Mesenchymal stem cell (in vitro differentiated cells and primary cell): ENCODE data around the gene FBXO34.

Source experiments
- DNase-seq: peaks from one replicate; pipeline ENCODE4 v3.0.0-alpha.2; 2013
- H2AFZ ChIP-seq: one replicate; pipeline ENCODE4 v1.6.1; 2013; ENCODE audit warnings: low read depth, mild to moderate bottlenecking, control low read depth, inconsistent platforms, low read length, moderate library complexity
- H2AK5ac ChIP-seq: 2 replicates; pipeline ENCODE4 v1.6.1; 2013; ENCODE audit warnings: low read length, moderate library complexity, mild to moderate bottlenecking, inconsistent platforms; ENCODE audit not compliant: severe bottlenecking
- H2BK120ac ChIP-seq: one replicate; pipeline ENCODE4 v1.6.1; 2013; ENCODE audit warnings: low read depth, mild to moderate bottlenecking, inconsistent platforms, low read length, moderate library complexity
- H2BK12ac ChIP-seq, 2 experiments: one replicate each; pipeline ENCODE4 v1.6.1; 2013; ENCODE audit warnings: inconsistent platforms in 2 of 2, low read length in 2 of 2, mild to moderate bottlenecking in 2 of 2, moderate library complexity in 2 of 2, control low read depth in 1 of 2
- H2BK15ac ChIP-seq: one replicate; pipeline ENCODE4 v1.6.1; 2013; ENCODE audit warnings: mild to moderate bottlenecking, low read depth, inconsistent platforms; ENCODE audit not compliant: poor library complexity, severe bottlenecking
- H2BK5ac ChIP-seq: 2 replicates; pipeline ENCODE4 v1.6.1; 2013; ENCODE audit warnings: low read depth, mild to moderate bottlenecking, low read length, control low read depth, inconsistent platforms; ENCODE audit not compliant: poor library complexity, severe bottlenecking
- H3K14ac ChIP-seq, 2 experiments: one replicate each; pipeline ENCODE4 v1.6.1; 2013; ENCODE audit warnings: inconsistent platforms in 2 of 2, low read length in 2 of 2, control low read depth in 1 of 2, mild to moderate bottlenecking in 1 of 2, moderate library complexity in 1 of 2
- H3K18ac ChIP-seq, 2 experiments: one replicate each; pipeline ENCODE4 v1.6.1; 2013; ENCODE audit warnings: inconsistent platforms in 2 of 2, low read length in 2 of 2, control low read depth in 1 of 2, low read depth in 1 of 2, mild to moderate bottlenecking in 1 of 2
- H3K23ac ChIP-seq, 2 experiments: one replicate each; pipeline ENCODE4 v1.6.1; 2013; ENCODE audit warnings: inconsistent platforms in 2 of 2, low read length in 2 of 2, mild to moderate bottlenecking in 2 of 2, moderate library complexity in 2 of 2, control low read depth in 1 of 2
- H3K27ac ChIP-seq: 2 replicates; pipeline ENCODE4 v1.5.1; 2013; ENCODE audit warnings: mild to moderate bottlenecking, moderate library complexity, low read length, control low read depth, inconsistent platforms; ENCODE audit not compliant: poor library complexity, severe bottlenecking
- H3K27me3 ChIP-seq, 2 experiments: 2 replicates each; pipeline versions ENCODE4 v1.6.1 to v1.7.0; 2013; ENCODE audit warnings: low read length in 2 of 2, mild to moderate bottlenecking in 2 of 2, moderate library complexity in 2 of 2, control low read depth in 1 of 2, inconsistent platforms in 1 of 2; ENCODE audit not compliant: control insufficient read depth in 1 of 2, insufficient read depth in 1 of 2
- H3K36me3 ChIP-seq, 2 experiments: 2 replicates each; pipeline versions ENCODE4 v1.6.1 to v1.7.0; 2013; ENCODE audit warnings: low read length in 2 of 2, control low read depth in 1 of 2, inconsistent platforms in 1 of 2, low read depth in 1 of 2, mild to moderate bottlenecking in 1 of 2; ENCODE audit not compliant: insufficient read depth in 2 of 2, control insufficient read depth in 1 of 2
- H3K4ac ChIP-seq, 2 experiments: one replicate each; pipeline ENCODE4 v1.6.1; 2013; ENCODE audit warnings: inconsistent platforms in 2 of 2, low read length in 2 of 2, mild to moderate bottlenecking in 2 of 2, moderate library complexity in 2 of 2, control low read depth in 1 of 2, low read depth in 1 of 2
- H3K4me1 ChIP-seq: 2 replicates; pipeline ENCODE4 v1.6.1; 2013; ENCODE audit warnings: low read depth, low read length, control low read depth; ENCODE audit not compliant: control insufficient read depth, insufficient read depth
- H3K4me2 ChIP-seq: 2 replicates; pipeline ENCODE4 v1.6.1; 2013; ENCODE audit warnings: low read length, mild to moderate bottlenecking, inconsistent platforms; ENCODE audit not compliant: poor library complexity, severe bottlenecking
- H3K4me3 ChIP-seq, 2 experiments: 2 replicates each; pipeline versions ENCODE4 v1.5.1 to v1.7.0; 2013; ENCODE audit warnings: low read length in 2 of 2, mild to moderate bottlenecking in 2 of 2, control low read depth in 1 of 2, low read depth in 1 of 2; ENCODE audit not compliant: insufficient read depth in 1 of 2
- H3K79me1 ChIP-seq: replicated peaks from 2 replicates; pipeline ENCODE4 v1.6.1; 2013; ENCODE audit warnings: mild to moderate bottlenecking, control low read depth, low read length, inconsistent platforms; ENCODE audit not compliant: poor library complexity, severe bottlenecking
- H3K9ac ChIP-seq: 2 replicates; pipeline ENCODE4 v1.7.0; 2013; ENCODE audit warnings: mild to moderate bottlenecking, low read length, moderate library complexity
- H3K9me3 ChIP-seq: 2 replicates; pipeline ENCODE4 v1.7.0; 2013; ENCODE audit warnings: mild to moderate bottlenecking, low read length; ENCODE audit not compliant: control insufficient read depth
- H4K8ac ChIP-seq: one replicate; pipeline ENCODE4 v1.6.1; 2013; ENCODE audit warnings: inconsistent platforms, mild to moderate bottlenecking, low read length, moderate library complexity
- H4K91ac ChIP-seq: one replicate; pipeline ENCODE4 v1.6.1; 2013; ENCODE audit warnings: mild to moderate bottlenecking, low read length, inconsistent platforms
- WGBS: methylation state at CpG from one replicate; pipeline ENCODE4 v1.1.7; 2013; ENCODE audit warnings: mixed read lengths; 5-methylcytosine and 5-hydroxymethylcytosine counted together

FBXO34 gene

GRCh38 chr14:55255979-55256378 lies 15.2 kb upstream of the FBXO34 start:
- no peaks in the 10 kb centered on the region for H3K9me3 ChIP-seq
- no peak overlapping the region for H2BK5ac ChIP-seq
- no peak overlapping the region for H2AK5ac ChIP-seq
- H2AFZ ChIP-seq, result no peak overlapping the region
- H3K4me1 ChIP-seq, result no peaks in the 10 kb centered on the region
- no peaks in the 10 kb centered on the region for H3K36me3 ChIP-seq
- H3K18ac ChIP-seq, result no peak overlapping the region
- no peak overlapping the region for H2BK120ac ChIP-seq
- H2BK15ac ChIP-seq, result no peak overlapping the region
- H3K27me3 ChIP-seq, result peaks cover 20 to 26% of the 10 kb centered on the region in 2 experiments
- no peak overlapping the region for H3K4me3 ChIP-seq
- DNase-seq, result no peak
- H3K27ac ChIP-seq, result no peak overlapping the region
- H3K79me1 ChIP-seq, result no peaks in the 10 kb centered on the region
- H2BK12ac ChIP-seq, result no peak overlapping the region
- no peak overlapping the region for H3K9ac ChIP-seq
- H3K23ac ChIP-seq, result no peak overlapping the region
- H4K91ac ChIP-seq, result no peak overlapping the region
- H3K14ac ChIP-seq, result no peak overlapping the region
- H3K4ac ChIP-seq, result no peak overlapping the region
- H4K8ac ChIP-seq, result no peak overlapping the region
- no peak overlapping the region for H3K4me2 ChIP-seq
- WGBS, result 99% methylated on average over 3 of the region's 3 CpGs

DNA sequence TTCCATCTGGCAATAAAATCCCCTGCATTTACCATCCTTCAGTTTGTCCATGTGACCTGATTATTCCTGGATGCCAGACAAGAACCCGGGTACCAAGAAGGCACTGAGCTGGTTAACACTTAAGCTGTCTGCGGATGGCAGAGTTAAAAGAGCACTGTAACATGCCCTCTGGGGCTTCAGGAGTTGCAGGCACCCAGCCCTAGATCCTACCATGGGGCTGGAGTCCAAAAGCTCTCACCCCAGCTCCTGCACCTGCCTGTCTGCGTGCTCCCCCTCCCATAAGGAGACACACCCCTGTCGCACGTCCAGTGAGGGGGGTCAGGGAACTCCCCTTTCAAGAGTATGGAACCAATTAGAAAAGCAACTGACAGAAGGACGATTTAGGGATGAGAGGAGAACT lies 14.6 kb upstream of the FBXO34 start:
- Histone ChIP-seq H3K36me3 (no peaks in the 10 kb centered on the region), H3K9me3 (no peaks in the 10 kb centered on the region), H3K79me1 (no peaks in the 10 kb centered on the region), H3K27ac (no peak overlapping the region), H3K18ac (no peak overlapping the region), H2AFZ (no peak overlapping the region), H2BK120ac (no peak overlapping the region), H3K14ac (no peak overlapping the region), H3K4me3 (no peak overlapping the region), H3K4me2 (no peak overlapping the region), H3K27me3 (peaks cover 20 to 26% of the 10 kb centered on the region in 2 experiments), H3K4ac (no peak overlapping the region), H3K9ac (no peak overlapping the region), H2AK5ac (no peak overlapping the region), H2BK5ac (no peak overlapping the region), H4K8ac (no peak overlapping the region), H4K91ac (no peak overlapping the region), H3K4me1 (no peaks in the 10 kb centered on the region), H3K23ac (no peak overlapping the region), H2BK12ac (no peak overlapping the region), H2BK15ac (no peak overlapping the region)
- WGBS, result 66% methylated on average over 5 of the region's 6 CpGs
- DNase-seq, result no peak

- no peak overlapping the region for H4K8ac ChIP-seq
- no peaks in the 10 kb centered on the region for H3K36me3 ChIP-seq
- peaks cover 1% of the 10 kb centered on the region for H3K4me1 ChIP-seq
- H3K18ac ChIP-seq, result no peak overlapping the region
- no peak overlapping the region for H3K4ac ChIP-seq
- no peak overlapping the region for H2BK12ac ChIP-seq
- no peak overlapping the region for H3K27ac ChIP-seq
- no peak overlapping the region for H2AFZ ChIP-seq
- H2BK5ac ChIP-seq, result no peak overlapping the region
- H3K23ac ChIP-seq, result no peak overlapping the region
- peaks cover 3 to 5% of the 10 kb centered on the region in 2 experiments for H3K27me3 ChIP-seq
- H3K14ac ChIP-seq, result no peak overlapping the region
- no peak overlapping the region for H3K9ac ChIP-seq
- H4K91ac ChIP-seq, result no peak overlapping the region
- WGBS, result 88% methylated on average over 3 of the region's 4 CpGs
- no peak overlapping the region for H2AK5ac ChIP-seq
- DNase-seq, result no peak
- no peak overlapping the region for H3K4me3 ChIP-seq
- H3K79me1 ChIP-seq, result no peaks in the 10 kb centered on the region
- no peak overlapping the region for H3K4me2 ChIP-seq
- H2BK120ac ChIP-seq, result no peak overlapping the region
- no peaks in the 10 kb centered on the region for H3K9me3 ChIP-seq
- no peak overlapping the region for H2BK15ac ChIP-seq
These were observed 6.0 kb upstream of the FBXO34 start for GRCh38 chr14:55265197-55265596.

- Histone ChIP-seq H3K4me1 (peaks cover 1% of the 10 kb centered on the region), H3K27me3 (no peaks in the 10 kb centered on the region), H3K4ac (no peak overlapping the region), H3K9ac (no peak overlapping the region), H3K79me1 (peaks cover 4% of the 10 kb centered on the region), H2AK5ac (no peak overlapping the region), H3K23ac (no peak overlapping the region), H3K14ac (no peak overlapping the region), H2BK5ac (peak overlapping the region; percentile 50), H3K4me3 (no peak overlapping the region), H2AFZ (no peak overlapping the region), H2BK12ac (no peak overlapping the region), H3K36me3 (peaks cover 0 to 4% of the 10 kb centered on the region in 2 experiments), H3K18ac (no peak overlapping the region), H3K27ac (peak overlapping the region; percentile 60), H3K9me3 (no peaks in the 10 kb centered on the region), H2BK15ac (no peak overlapping the region), H3K4me2 (peak overlapping the region; percentile 50), H2BK120ac (no peak overlapping the region), H4K91ac (no peak overlapping the region), H4K8ac (no peak overlapping the region)
- DNase-seq, result no peak
- WGBS, result 91% methylated on average over 2 of the region's 3 CpGs
These were observed 3.4 kb upstream of the FBXO34 start for GRCh38 chr14:55267820-55268219.
